Activated T-helper 1 cell treated with Interleukin-2 at 50 U/mL for 16 hours (primary cell): ENCODE measurements around the gene PDZD2.
"Not testable (repeated sequence)": the region's sequence is repeated elsewhere in the genome, so short reads cannot be mapped to it uniquely, and the experiment has no call there.

Experiments
- DNase-seq: peaks from one replicate; pipeline ENCODE4 v3.0.0-alpha.2; 2020; ENCODE audit warnings: low read depth

Gene PDZD2

GRCh38 chr5:31769530-31769929, 130.6 kb downstream of the PDZD2 start:
- no peak for DNase-seq

- no peak for DNase-seq
These were observed 131.3 kb downstream of the PDZD2 start for GRCh38 chr5:31770132-31770720.

- DNase-seq, result no peak
These were observed 132.1 kb downstream of the PDZD2 start for GRCh38 chr5:31770998-31771397.

GRCh38 chr5:31771500-31771899, 132.6 kb downstream of the PDZD2 start:
- DNase-seq, result no peak

GRCh38 chr5:31776294-31776693, 137.4 kb downstream of the PDZD2 start:
- not testable (repeated sequence) for DNase-seq

GRCh38 chr5:31776976-31777651, 138.2 kb downstream of the PDZD2 start:
- no peak for DNase-seq

GRCh38 chr5:31781772-31782171, 142.8 kb downstream of the PDZD2 start:
- DNase-seq, result no peak

- DNase-seq, result no peak
These were observed 144.2 kb downstream of the PDZD2 start for GRCh38 chr5:31783086-31783645.

GRCh38 chr5:31783731-31784130, 144.8 kb downstream of the PDZD2 start:
- DNase-seq, result no peak

GRCh38 chr5:31786090-31786631, 147.2 kb downstream of the PDZD2 start:
- no peak for DNase-seq

GRCh38 chr5:31794009-31794408, 155.1 kb downstream of the PDZD2 start:
- DNase-seq, result no peak

- no peak for DNase-seq
These were observed 159.2 kb downstream of the PDZD2 start for GRCh38 chr5:31798168-31798567.

GRCh38 chr5:31800351-31800750, 161.4 kb downstream of the PDZD2 start:
- no peak for DNase-seq

GRCh38 chr5:31805785-31806400, 167.0 kb downstream of the PDZD2 start:
- DNase-seq, result no peak

GRCh38 chr5:31806561-31806960, 167.6 kb downstream of the PDZD2 start:
- DNase-seq, result no peak

GRCh38 chr5:31807789-31808540, 169.0 kb downstream of the PDZD2 start:
- DNase-seq, result no peak

- DNase-seq, result no peak
These were observed 170.3 kb downstream of the PDZD2 start for GRCh38 chr5:31809050-31809870.

- DNase-seq, result no peak
These were observed 172.3 kb downstream of the PDZD2 start for GRCh38 chr5:31811210-31811609.

- DNase-seq, result no peak
These were observed 176.4 kb downstream of the PDZD2 start for GRCh38 chr5:31815376-31815775.

- no peak for DNase-seq
These were observed 181.1 kb downstream of the PDZD2 start for GRCh38 chr5:31819926-31820516.

- DNase-seq, result no peak
These were observed 184.5 kb downstream of the PDZD2 start for GRCh38 chr5:31823472-31823871.
